Measurements from ENCODE around the gene RSAD1.

- TF ChIP-seq CTCF (IDR thresholded peaks at IDR 0.05; ENCODE audit: low read depth, low read length, poor library complexity, severe bottlenecking): no peak
- no peak for TF ChIP-seq EZH2phosphoT487 (IDR thresholded peaks at IDR 0.05; ENCODE audit: borderline replicate concordance, low read length)
Measured at GRCh38 chr17:50491505-50491904, 12.8 kb downstream of the RSAD1 start.
